Measurements from ENCODE around the gene ARSD. TPM values are rescaled to one million over a fixed set of nuclear protein-coding genes. Genes with fewer than 3 reads are reported as not detected.

ARSD gene
- total RNA-seq, 4 donors from 2014 or later = 11.6 to 87.4 (median 60.0) TPM

DNA sequence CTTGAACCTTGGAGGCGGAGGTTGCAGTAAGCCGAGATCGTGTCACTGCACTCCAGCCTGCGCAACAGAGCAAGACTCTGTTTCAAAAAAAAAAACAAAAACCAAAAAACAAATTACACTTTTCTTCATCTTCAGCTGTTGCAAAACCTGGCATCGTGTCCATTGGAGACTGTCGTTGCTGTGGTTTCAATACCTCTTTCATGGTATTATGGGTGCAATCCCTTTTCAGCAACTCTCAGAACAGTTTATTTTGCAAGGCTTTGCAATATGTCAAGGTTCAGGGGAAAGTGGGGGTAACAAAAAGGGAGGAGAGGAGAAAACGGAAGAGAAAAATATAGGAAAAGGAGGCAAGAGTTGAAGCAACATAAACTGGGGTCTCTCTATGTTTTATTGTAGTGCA lies 40.8 kb downstream of the ARSD start:
- Histone ChIP-seq H3K27me3 (no peaks in the 10 kb centered on the region), H3K4me3 (no peak overlapping the region), H3K4me1 (no peaks in the 10 kb centered on the region), H3K27ac (no peak overlapping the region), H3K9me3 (no peaks in the 10 kb centered on the region), H3K36me3 (no peaks in the 10 kb centered on the region)
- no peak for DNase-seq
- TF ChIP-seq POLR2A (IDR thresholded peaks at IDR 0.05) = no peak
- TF ChIP-seq, protein P1, sequence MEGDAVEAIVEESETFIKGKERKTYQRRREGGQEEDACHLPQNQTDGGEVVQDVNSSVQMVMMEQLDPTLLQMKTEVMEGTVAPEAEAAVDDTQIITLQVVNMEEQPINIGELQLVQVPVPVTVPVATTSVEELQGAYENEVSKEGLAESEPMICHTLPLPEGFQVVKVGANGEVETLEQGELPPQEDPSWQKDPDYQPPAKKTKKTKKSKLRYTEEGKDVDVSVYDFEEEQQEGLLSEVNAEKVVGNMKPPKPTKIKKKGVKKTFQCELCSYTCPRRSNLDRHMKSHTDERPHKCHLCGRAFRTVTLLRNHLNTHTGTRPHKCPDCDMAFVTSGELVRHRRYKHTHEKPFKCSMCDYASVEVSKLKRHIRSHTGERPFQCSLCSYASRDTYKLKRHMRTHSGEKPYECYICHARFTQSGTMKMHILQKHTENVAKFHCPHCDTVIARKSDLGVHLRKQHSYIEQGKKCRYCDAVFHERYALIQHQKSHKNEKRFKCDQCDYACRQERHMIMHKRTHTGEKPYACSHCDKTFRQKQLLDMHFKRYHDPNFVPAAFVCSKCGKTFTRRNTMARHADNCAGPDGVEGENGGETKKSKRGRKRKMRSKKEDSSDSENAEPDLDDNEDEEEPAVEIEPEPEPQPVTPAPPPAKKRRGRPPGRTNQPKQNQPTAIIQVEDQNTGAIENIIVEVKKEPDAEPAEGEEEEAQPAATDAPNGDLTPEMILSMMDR (IDR thresholded peaks at IDR 0.05) = no peak

DNA sequence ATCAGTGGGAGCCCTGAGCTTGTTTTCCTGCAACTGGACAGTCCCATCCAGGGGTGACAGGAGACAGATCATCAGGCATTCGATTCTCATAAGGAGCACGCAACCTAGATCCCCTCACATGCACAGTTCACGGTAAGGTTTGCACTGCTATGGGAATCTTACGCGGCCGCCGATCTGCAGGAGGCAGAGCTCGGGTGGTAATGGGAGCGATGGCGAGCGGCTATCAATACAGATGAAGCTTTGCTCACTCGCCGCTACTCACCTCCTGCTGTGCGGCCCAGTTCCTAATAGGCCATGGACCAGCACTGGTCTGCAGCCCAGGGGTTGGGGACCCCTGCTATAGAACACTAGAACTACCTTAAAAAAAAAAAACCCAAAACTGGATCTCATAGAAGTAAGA lies 45.4 kb downstream of the ARSD start:
- no peak for DNase-seq
- Histone ChIP-seq H3K4me1 (no peaks in the 10 kb centered on the region), H3K27ac (no peak overlapping the region), H3K36me3 (no peaks in the 10 kb centered on the region), H3K27me3 (no peaks in the 10 kb centered on the region), H3K9me3 (no peaks in the 10 kb centered on the region), H3K4me3 (no peak overlapping the region)
- TF ChIP-seq, protein P1 (IDR thresholded peaks at IDR 0.05) = no peak
- TF ChIP-seq POLR2A (IDR thresholded peaks at IDR 0.05) = no peak

DNA sequence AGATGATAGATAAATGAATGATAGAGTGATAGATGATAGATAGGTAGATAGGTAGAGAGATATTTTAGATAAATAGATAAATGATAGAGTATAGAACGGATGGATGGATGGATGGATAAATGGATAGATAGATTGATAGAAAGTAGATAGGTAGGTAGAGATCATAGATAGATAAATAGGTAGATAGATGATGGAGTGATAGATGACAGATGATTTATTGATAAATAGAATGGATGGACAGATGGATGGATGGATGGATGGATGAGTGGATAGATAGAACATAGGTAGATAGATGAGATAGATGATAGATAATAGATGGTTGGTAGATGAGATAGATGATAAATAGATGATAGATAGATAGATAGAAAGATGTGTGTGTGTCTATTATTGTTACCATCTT lies 49.5 kb downstream of the ARSD start:
- Histone ChIP-seq H3K4me3 (no peak overlapping the region), H3K9me3 (no peaks in the 10 kb centered on the region), H3K36me3 (no peaks in the 10 kb centered on the region), H3K27ac (no peak overlapping the region), H3K4me1 (no peaks in the 10 kb centered on the region), H3K27me3 (no peaks in the 10 kb centered on the region)
- no peak for DNase-seq
- no peak for TF ChIP-seq POLR2A (IDR thresholded peaks at IDR 0.05)
- TF ChIP-seq, protein P1 (IDR thresholded peaks at IDR 0.05) = no peak

DNA sequence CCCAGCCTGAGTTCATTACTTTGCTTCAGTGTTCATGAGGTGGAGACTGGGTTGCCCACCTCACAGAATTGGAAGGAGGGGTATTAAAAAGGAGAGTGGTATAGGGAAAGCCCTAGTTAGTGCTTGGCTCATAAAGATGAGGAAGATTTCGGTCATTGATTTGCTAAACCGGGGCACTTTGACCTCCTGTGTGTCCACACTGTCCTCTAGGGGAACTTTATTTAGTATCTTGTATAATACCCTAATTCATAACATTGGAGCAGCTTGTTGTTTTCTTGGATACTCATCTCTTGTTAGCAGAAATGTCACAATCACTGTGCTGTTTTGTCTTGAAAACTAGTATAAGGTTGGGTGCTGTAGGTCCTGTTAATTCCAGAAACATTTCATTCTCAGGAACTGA lies 50.6 kb downstream of the ARSD start:
- H3K9me3 ChIP-seq = no peaks in the 10 kb centered on the region
- no peak overlapping the region for H3K4me3 ChIP-seq
- no peaks in the 10 kb centered on the region for H3K36me3 ChIP-seq
- TF ChIP-seq, protein P1 (IDR thresholded peaks at IDR 0.05) = no peak
- no peak for TF ChIP-seq POLR2A (IDR thresholded peaks at IDR 0.05)
- H3K4me1 ChIP-seq = no peaks in the 10 kb centered on the region
- H3K27ac ChIP-seq = no peak overlapping the region
- H3K27me3 ChIP-seq = no peaks in the 10 kb centered on the region
- no peak for DNase-seq

DNA sequence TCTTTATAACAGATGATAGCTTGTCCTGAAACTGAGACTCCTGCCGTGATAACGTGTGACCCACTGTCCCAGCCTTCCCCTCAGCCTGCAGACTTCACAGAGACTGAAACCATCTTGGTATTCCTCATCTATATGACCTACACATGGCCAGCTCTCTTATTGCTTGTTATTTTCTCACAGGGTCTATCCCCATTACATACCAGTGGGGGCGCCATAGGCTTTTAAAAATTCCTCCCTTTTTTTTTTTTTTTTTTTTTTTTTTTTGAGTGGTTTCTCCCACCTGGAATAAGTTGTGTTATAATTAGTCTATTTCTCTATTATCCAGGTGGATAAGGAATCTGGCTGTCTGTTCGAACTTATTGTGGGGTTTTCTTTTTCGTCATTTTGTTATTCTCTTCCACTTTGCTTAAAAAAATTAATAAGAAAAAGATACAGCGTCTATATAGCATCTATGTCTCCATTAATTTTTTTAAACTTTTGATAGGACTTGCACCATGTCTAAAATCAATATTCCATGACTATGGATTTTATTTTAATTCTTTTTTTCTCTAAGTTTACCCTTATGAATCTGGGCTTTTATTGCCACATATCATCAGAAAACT lies 53.2 kb downstream of the ARSD start:
- Histone ChIP-seq H3K9me3 (no peaks in the 10 kb centered on the region), H3K27me3 (no peaks in the 10 kb centered on the region), H3K4me1 (no peaks in the 10 kb centered on the region), H3K27ac (no peak overlapping the region), H3K4me3 (no peak overlapping the region), H3K36me3 (no peaks in the 10 kb centered on the region)
- no peak for DNase-seq
- no peak for TF ChIP-seq POLR2A (IDR thresholded peaks at IDR 0.05)
- TF ChIP-seq, protein P1 (IDR thresholded peaks at IDR 0.05) = peak in 4 of 6 experiments; percentile 7 to 44 (median 25)

DNA sequence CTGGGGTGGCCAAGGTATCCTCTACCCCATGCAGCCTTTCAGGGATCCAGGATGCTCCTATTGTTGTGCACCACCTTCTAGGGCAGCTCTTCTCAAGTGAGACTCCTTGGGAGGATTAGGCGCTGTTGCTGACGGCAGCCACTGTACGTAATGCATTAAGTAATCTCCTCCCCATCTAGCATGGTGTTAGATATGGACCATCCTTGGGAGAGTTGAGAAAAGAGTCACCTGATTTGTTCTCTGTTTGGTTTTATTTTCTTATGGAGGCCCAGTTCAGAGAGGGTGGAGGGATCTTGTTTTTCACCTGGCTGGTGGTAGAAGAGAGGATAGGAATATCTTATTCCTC lies 54.0 kb downstream of the ARSD start:
- H3K36me3 ChIP-seq = no peaks in the 10 kb centered on the region
- H3K9me3 ChIP-seq = no peaks in the 10 kb centered on the region
- H3K27ac ChIP-seq = no peak overlapping the region
- DNase-seq = no peak
- H3K4me3 ChIP-seq = no peak overlapping the region
- no peaks in the 10 kb centered on the region for H3K27me3 ChIP-seq
- H3K4me1 ChIP-seq = no peaks in the 10 kb centered on the region
- TF ChIP-seq POLR2A (IDR thresholded peaks at IDR 0.05) = no peak
